Neuron (in vitro differentiated cells): ENCODE measurements around the gene FPR1.

Experiments used
- H2AFZ ChIP-seq: one replicate; pipeline ENCODE4 v1.6.1; 2013; ENCODE audit warnings: low read depth, mild to moderate bottlenecking, inconsistent platforms, low read length, moderate library complexity
- H3K27me3 ChIP-seq: one replicate; pipeline ENCODE4 v1.6.1; 2013; ENCODE audit warnings: low read length; ENCODE audit not compliant: insufficient read depth
- H3K36me3 ChIP-seq: one replicate; pipeline ENCODE4 v1.6.1; 2013; ENCODE audit warnings: low read length; ENCODE audit not compliant: insufficient read depth
- H3K4me1 ChIP-seq: one replicate; pipeline ENCODE4 v1.6.1; 2013; ENCODE audit warnings: low read length; ENCODE audit not compliant: insufficient read depth
- H3K4me3 ChIP-seq: 2 replicates; pipeline ENCODE4 v1.5.1; 2013; ENCODE audit warnings: mild to moderate bottlenecking, low read length, moderate library complexity
- H3K9me3 ChIP-seq: one replicate; pipeline ENCODE4 v1.6.1; 2013; ENCODE audit warnings: low read length

Gene FPR1

DNA sequence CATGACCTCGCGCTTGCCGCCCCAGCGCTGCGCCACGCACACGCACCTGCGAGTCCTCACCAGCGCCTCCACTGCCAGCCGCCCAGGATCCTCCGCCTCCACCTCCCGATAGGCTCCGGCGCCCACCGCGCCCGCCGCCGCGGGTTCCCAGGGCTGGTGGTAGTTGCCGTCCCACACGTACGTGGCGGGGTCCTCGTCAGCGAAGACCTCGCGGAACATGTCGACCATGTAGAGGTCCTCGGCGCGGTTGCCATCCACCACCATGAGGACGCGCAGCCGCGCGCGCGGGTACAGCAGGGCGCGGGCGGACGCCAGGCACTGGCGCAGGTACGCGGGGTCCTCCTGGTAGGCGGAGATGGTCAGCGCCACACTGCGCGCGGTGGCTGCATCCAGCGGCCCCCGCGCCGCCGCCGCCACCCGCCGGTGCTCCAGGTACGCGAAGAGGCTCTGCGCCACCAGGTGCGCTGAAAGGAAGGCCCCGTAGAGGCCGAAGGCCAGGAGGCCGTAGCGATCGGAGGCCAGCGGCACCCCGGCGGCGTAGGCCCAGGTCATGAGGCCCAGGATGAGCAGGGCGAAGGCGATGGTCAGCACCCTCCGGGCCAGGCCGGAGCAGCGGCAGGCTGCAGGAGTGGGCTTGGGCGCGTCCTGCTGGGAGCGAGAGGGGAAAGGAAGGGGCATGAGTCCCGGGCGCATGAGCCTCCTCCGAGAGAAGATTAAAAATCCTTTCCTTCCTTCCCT lies 32.3 kb downstream of the FPR1 start:
- Histone ChIP-seq H3K4me1 (peaks cover 10% of the 10 kb centered on the region), H3K27me3 (peaks cover 68% of the 10 kb centered on the region), H3K4me3 (no peak overlapping the region), H3K36me3 (no peaks in the 10 kb centered on the region), H3K9me3 (no peaks in the 10 kb centered on the region), H2AFZ (no peak overlapping the region)

DNA sequence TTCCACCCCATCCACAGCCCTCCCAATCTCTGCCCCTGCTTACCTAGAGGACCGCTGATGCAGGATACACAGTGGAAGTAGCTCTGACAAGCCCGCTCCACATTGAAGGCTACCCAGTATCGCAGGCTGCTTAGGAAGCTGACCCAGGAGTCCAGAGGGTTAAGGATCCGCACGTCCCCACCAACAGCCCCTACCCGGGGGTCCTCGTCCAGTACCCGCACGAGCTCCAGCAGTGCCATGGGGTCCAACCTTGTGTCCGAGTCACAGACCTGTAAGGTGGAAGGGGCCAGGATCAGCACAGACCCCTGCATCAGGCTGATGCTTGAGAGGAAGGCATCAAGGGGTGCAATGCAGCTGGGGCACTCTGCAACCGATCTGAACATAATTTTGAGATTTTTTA lies 34.8 kb downstream of the FPR1 start:
- H3K4me1 ChIP-seq = no peaks in the 10 kb centered on the region
- H3K27me3 ChIP-seq = peaks cover 56% of the 10 kb centered on the region

DNA sequence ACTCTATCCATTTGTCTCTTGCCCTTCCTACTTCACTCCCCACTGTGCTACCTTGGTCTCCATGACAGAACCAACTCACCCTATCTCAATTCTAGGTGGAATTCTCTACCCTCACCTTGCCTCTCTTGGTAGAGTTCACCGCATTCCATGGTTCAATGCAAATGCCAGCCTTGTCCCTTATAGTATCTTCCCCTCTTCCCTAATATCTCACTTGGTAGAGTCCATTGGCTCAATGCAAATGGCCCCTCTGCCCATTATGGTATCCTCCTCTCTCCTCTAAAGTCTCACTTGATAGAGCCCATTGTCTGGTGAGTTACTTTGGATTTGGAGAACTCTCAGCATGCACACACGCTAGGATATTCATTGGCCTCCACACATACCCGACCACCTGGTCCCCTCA lies 35.8 kb downstream of the FPR1 start:
- Histone ChIP-seq H2AFZ (no peak overlapping the region), H3K9me3 (no peaks in the 10 kb centered on the region), H3K27me3 (peaks cover 48% of the 10 kb centered on the region), H3K36me3 (no peaks in the 10 kb centered on the region), H3K4me3 (no peak overlapping the region), H3K4me1 (no peaks in the 10 kb centered on the region)

More for the DNA sequence above, 34.8 kb downstream of the FPR1 start:
- H3K36me3 ChIP-seq = no peaks in the 10 kb centered on the region
- H3K4me3 ChIP-seq = no peak overlapping the region
- no peaks in the 10 kb centered on the region for H3K9me3 ChIP-seq
- no peak overlapping the region for H2AFZ ChIP-seq

DNA sequence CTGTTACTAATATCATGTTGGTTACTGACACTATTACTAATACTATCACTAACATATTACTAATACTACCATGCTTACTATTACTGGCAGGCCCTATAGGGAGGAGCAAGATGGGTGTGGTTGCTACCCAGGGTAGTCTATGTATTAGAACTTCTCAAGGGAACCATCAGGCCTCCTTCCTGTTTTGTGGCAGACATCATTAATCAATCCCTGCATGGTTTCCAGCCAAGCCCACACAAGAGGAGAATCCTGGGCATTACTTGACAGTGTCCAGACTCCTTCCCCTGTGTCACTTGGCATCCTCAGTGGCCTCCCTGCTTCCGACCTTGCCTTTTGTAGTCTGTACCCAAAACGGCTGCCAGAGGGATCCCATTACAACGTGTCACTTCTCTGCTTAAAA lies 36.8 kb downstream of the FPR1 start:
- Histone ChIP-seq H3K27me3 (peaks cover 40% of the 10 kb centered on the region), H3K4me3 (no peak overlapping the region), H3K4me1 (no peaks in the 10 kb centered on the region), H3K36me3 (no peaks in the 10 kb centered on the region), H3K9me3 (no peaks in the 10 kb centered on the region), H2AFZ (no peak overlapping the region)

DNA sequence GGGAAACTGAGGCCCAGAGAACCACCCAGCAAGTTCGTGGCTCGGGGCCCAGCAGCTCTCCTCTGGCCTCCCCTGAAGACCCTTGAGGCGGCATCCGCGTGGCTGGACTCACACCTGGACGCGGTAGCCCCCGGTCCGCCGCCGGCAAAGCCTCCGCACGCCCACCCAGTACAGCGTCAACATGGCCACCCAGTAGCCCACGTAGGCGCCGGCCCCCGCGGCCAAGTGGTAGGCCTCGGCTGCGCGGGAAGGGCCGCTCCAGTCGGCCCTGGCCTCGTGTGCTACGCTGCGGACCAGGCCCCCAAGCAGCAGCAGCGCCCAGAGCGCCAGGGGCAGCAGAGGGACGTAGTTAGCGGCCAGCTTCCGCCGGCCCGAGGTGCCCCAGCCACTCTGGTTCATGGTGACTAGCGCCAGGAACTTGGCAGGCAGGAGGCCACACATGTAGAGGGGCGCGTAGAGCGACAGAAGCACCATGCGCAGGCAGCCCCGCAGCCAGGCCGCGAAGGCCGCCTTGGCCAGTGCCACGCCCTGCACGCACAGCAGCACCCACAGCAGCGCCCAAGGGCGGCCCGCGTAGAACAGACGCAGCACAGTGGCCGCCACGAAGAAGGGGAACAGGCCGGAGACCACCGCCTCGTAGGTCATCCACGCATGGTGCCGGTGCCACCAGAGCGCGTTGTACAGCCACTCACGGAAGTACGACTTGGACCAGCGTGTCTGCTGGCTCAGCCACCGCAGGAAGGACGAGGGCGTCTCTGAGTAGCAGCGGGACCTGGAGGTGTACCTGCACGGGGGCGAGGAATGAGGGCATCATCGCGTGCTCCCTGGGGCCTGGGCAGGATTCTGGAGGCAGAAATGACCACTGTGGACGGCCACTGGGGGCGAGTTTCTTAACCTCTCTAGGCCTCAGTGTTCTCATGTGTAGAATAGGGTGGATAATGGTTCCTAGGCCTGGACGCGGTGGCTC lies 38.1 kb downstream of the FPR1 start:
- Histone ChIP-seq H3K36me3 (no peaks in the 10 kb centered on the region), H3K27me3 (peaks cover 28% of the 10 kb centered on the region), H3K9me3 (no peaks in the 10 kb centered on the region), H3K4me1 (no peaks in the 10 kb centered on the region), H3K4me3 (no peak overlapping the region), H2AFZ (no peak overlapping the region)

DNA sequence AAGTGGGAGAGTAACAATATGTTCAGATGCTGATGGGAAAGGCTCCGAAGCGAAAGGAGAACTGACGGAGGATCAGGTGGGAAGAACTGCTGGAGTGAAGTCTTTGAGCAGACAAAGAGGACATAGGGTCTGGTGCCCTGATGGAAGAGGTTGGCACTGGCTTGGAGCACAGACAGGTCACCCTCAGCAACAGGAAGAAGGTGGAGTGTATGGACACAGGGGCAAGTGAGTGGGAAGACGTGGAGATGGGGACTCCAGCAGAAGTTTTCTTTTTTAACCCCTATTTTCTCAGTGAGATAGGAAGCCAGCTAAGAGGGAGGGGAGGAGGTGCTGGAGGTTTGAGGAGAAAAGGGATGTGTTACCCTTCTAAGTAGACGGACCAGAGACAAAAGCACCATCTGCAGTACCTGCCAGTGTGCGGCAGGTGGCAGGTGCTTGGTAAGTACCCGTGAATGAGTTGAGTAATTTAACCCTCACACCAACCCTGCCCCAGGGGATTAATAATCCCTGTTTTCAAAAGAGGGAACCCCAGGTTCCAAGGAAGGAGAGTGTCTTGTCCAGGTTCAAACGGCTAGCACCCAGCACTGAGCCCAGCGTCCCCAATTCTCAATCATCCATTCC lies 39.1 kb downstream of the FPR1 start:
- no peaks in the 10 kb centered on the region for H3K4me1 ChIP-seq
- H3K36me3 ChIP-seq = no peaks in the 10 kb centered on the region
- peaks cover 23% of the 10 kb centered on the region for H3K27me3 ChIP-seq
- no peak overlapping the region for H3K4me3 ChIP-seq
- H2AFZ ChIP-seq = no peak overlapping the region
- no peaks in the 10 kb centered on the region for H3K9me3 ChIP-seq

DNA sequence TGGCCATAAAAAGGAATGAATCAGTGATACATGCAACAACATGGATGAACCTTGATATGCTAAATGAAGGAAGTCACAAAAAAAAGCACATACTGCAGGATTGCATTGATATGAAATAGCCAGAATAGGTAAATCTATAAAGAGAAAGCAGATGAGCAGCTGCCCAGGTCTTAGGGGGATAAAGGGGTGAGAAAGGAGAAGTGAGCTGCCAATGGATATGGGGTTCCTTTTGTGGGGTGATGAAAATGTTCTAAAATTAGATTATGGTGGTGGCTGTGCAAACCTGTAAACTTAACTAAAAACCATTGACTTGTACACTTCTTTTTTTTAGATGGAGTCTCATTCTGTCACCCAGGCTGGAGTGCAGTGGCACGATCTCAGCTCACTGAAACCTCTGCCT lies 40.0 kb downstream of the FPR1 start:
- Histone ChIP-seq H3K36me3 (no peaks in the 10 kb centered on the region), H2AFZ (no peak overlapping the region), H3K4me1 (no peaks in the 10 kb centered on the region), H3K9me3 (no peaks in the 10 kb centered on the region), H3K4me3 (no peak overlapping the region), H3K27me3 (peaks cover 18% of the 10 kb centered on the region)

DNA sequence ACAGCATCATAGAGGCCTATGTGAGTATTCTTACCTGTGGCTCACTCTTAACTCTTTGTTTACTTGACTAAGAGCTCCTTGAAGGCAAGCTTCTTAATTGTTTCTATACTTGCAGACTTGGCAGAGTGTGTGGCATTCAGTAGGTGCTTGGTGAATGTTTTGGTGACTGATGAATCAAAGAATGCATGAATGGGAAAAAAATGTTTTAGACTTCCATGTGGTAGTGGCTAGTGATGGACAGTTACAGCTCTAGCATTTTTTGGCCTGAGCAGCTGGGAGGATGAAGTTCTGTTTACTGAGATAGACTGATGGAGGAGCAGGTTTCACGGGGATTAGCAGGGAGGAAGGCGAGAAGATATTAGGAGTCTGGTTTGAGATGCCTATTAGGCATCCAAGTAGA lies 41.5 kb downstream of the FPR1 start:
- Histone ChIP-seq H3K36me3 (peaks cover 10% of the 10 kb centered on the region), H3K9me3 (no peaks in the 10 kb centered on the region), H3K4me3 (no peak overlapping the region), H3K27me3 (peaks cover 3% of the 10 kb centered on the region), H3K4me1 (no peaks in the 10 kb centered on the region), H2AFZ (no peak overlapping the region)

DNA sequence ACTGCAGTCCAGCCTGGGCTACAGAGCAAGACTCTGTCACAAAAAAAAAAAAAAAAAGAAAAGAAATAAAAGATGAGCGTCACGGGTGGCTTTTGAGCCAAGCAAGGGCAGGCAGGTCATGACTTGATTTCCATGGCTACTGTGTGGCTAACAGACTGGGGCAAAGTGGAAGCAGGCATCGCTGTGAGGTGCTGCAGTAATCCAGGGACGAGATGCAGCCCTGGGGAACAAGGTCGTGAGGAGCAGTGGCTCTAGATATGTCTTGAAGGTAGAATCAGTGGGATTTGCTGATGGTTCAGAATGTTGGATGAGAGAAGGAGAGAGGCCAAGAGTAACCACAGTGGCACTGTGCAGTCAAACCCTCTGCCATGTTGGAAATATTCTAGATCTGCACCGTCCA lies 42.1 kb downstream of the FPR1 start:
- H3K27me3 ChIP-seq = no peaks in the 10 kb centered on the region
- peaks cover 13% of the 10 kb centered on the region for H3K36me3 ChIP-seq
- no peak overlapping the region for H3K4me3 ChIP-seq
- H3K4me1 ChIP-seq = no peaks in the 10 kb centered on the region
- no peak overlapping the region for H2AFZ ChIP-seq
- no peaks in the 10 kb centered on the region for H3K9me3 ChIP-seq

DNA sequence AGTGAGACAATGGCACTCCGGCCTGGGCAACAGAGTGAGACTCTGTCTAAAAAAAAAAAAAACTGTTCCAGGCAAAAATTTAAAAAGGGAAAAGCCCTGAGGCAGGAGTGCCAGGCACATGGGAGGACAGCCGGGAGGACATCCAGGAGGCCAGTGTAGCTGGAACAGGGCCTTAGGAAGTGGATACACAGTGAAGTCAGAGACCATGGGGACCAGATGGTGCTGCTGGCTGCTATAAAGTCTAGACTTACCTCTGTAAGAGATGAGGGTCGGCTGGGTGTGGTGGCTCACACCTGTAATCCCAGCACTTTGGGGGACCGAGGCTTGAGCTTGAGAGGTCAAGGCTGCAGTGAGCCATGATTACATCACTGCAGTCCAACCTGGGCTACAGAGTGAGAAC lies 42.9 kb downstream of the FPR1 start:
- H3K9me3 ChIP-seq = no peaks in the 10 kb centered on the region
- H3K27me3 ChIP-seq = no peaks in the 10 kb centered on the region
- H2AFZ ChIP-seq = no peak overlapping the region
- no peak overlapping the region for H3K4me3 ChIP-seq
- peaks cover 13% of the 10 kb centered on the region for H3K36me3 ChIP-seq
- no peaks in the 10 kb centered on the region for H3K4me1 ChIP-seq

DNA sequence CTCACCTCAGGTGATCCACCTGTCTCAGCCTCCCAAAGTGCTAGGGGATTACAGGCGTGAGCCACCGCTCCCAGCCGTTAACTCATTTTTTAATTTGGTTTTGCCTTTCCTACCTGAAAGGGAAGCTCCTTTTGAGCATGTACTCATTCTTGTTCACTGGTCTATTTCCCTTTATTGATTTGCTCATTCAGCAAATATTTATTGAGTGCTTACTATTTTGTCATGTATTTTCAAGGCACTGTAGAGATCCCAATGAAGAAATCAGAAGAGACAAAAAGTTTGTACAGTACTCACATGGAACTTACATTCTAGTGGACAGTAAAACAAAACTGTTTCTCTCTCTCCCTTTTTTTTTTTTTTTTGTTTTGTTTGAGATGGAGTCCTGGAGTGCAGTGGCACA lies 44.8 kb downstream of the FPR1 start:
- H3K36me3 ChIP-seq = peaks cover 18% of the 10 kb centered on the region
- H3K4me1 ChIP-seq = no peaks in the 10 kb centered on the region
- H3K9me3 ChIP-seq = peaks cover 8% of the 10 kb centered on the region
- H2AFZ ChIP-seq = no peak overlapping the region
- H3K27me3 ChIP-seq = no peaks in the 10 kb centered on the region
- H3K4me3 ChIP-seq = no peak overlapping the region

DNA sequence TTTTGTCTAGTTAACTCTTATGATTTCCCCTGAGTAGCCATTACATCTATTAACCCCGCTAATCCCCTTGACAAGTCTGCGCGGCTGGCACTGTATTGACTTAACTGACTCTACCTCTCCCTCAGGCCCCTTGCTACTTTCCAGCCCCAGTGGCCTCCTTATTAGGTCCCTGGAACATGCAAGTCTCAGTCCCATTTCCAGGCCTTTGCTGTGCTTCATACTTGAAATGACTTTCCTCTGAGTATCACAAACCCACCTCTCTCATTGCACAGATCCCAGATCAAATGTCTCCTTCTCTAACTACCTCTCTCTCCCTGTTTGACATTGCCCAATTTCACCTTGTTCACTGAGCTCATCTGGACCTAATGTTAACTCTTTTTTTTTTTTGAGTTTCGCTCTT lies 45.4 kb downstream of the FPR1 start:
- Histone ChIP-seq H3K9me3 (peaks cover 10% of the 10 kb centered on the region), H3K4me3 (no peak overlapping the region), H3K4me1 (no peaks in the 10 kb centered on the region), H3K36me3 (peaks cover 22% of the 10 kb centered on the region), H2AFZ (no peak overlapping the region), H3K27me3 (no peaks in the 10 kb centered on the region)

DNA sequence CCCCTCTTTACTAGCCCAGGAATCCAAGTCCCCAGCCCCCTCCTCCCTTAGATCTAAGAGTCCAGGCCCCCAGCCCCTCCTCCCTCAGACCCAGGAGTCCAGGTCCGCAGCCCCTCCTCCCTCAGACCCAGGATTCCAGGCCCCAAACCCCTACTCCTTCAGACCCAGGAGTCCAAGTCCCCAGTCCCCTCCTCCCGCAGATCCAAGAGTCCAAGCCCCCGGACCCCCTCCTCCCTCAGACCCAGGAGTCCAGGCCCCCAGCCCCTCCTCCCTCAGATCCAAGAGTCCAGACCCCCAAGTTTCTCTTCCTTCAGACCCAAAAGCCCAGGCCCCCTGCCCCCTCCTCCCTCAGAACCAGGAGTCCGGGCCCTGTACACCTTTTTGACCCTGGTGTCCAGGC lies 47.1 kb downstream of the FPR1 start:
- peaks cover 24% of the 10 kb centered on the region for H3K36me3 ChIP-seq
- no peak overlapping the region for H2AFZ ChIP-seq
- H3K4me3 ChIP-seq = peak overlapping the region; percentile 64
- H3K9me3 ChIP-seq = peaks cover 10% of the 10 kb centered on the region
- no peaks in the 10 kb centered on the region for H3K27me3 ChIP-seq
- H3K4me1 ChIP-seq = no peaks in the 10 kb centered on the region
